Activated T-helper 1 cell treated with Interleukin-2 at 50 U/mL for 16 hours (primary cell): Measurements from ENCODE around the gene VSNL1.

ENCODE experiments used
- DNase-seq: peaks from one replicate; pipeline ENCODE4 v3.0.0-alpha.2; 2020; ENCODE audit warnings: low read depth

The VSNL1 gene

GRCh38 chr2:17614174-17614930, 73.9 kb downstream of the VSNL1 start:
- no peak for DNase-seq

GRCh38 chr2:17615147-17615546, 74.7 kb downstream of the VSNL1 start:
- DNase-seq: no peak

- no peak for DNase-seq
Measured at GRCh38 chr2:17615728-17616351, 75.3 kb downstream of the VSNL1 start.

- DNase-seq: no peak
Measured at GRCh38 chr2:17616405-17616804, 75.9 kb downstream of the VSNL1 start.

GRCh38 chr2:17617516-17617915, 77.0 kb downstream of the VSNL1 start:
- DNase-seq: no peak

- no peak for DNase-seq
Measured at GRCh38 chr2:17617955-17618354, 77.5 kb downstream of the VSNL1 start.

GRCh38 chr2:17620280-17620679, 79.8 kb downstream of the VSNL1 start:
- DNase-seq: no peak

GRCh38 chr2:17620841-17621240, 80.3 kb downstream of the VSNL1 start:
- no peak for DNase-seq

GRCh38 chr2:17621781-17622180, 81.3 kb downstream of the VSNL1 start:
- DNase-seq: no peak

GRCh38 chr2:17625446-17625845, 85.0 kb downstream of the VSNL1 start:
- no peak for DNase-seq

- no peak for DNase-seq
Measured at GRCh38 chr2:17626986-17627385, 86.5 kb downstream of the VSNL1 start.

- DNase-seq: no peak
Measured at GRCh38 chr2:17627434-17627833, 86.9 kb downstream of the VSNL1 start.

- DNase-seq: no peak
Measured at GRCh38 chr2:17628349-17629261, 88.1 kb downstream of the VSNL1 start.

- no peak for DNase-seq
Measured at GRCh38 chr2:17630089-17630488, 89.6 kb downstream of the VSNL1 start.

GRCh38 chr2:17634997-17635396, 94.5 kb downstream of the VSNL1 start:
- DNase-seq: no peak

GRCh38 chr2:17636257-17636656, 95.8 kb downstream of the VSNL1 start:
- DNase-seq: no peak

- DNase-seq: no peak
Measured at GRCh38 chr2:17637131-17637906, 96.8 kb downstream of the VSNL1 start.

GRCh38 chr2:17638196-17638743, 97.8 kb downstream of the VSNL1 start:
- no peak for DNase-seq

GRCh38 chr2:17640406-17640805, 99.9 kb downstream of the VSNL1 start:
- DNase-seq: no peak

GRCh38 chr2:17643031-17643615, 102.6 kb downstream of the VSNL1 start:
- no peak for DNase-seq

GRCh38 chr2:17644997-17645720, 104.7 kb downstream of the VSNL1 start:
- DNase-seq: no peak
